ENCODE measurements around the gene EVI5L. TPM values are rescaled to one million over a fixed set of nuclear protein-coding genes. Genes with fewer than 3 reads are reported as not detected.

EVI5L gene
- total and polyA plus RNA-seq, 2 of the 8 experiments (the other 6 are each of a cell fraction or from before 2014, with no cell fraction given): 7.2 to 11.0 TPM

GRCh38 chr19:7845390-7846154 is 15.6 kb downstream of the EVI5L start:
- TF ChIP-seq NANOG (IDR thresholded peaks at IDR 0.05; ENCODE audit: insufficient read depth, low read depth, low read length, poor library complexity, severe bottlenecking) (no peak), SUZ12 (IDR thresholded peaks at IDR 0.05; ENCODE audit: low read length) (no peak), CHD2 (IDR thresholded peaks at IDR 0.05; ENCODE audit: low read length) (no peak), YY1 (IDR thresholded peaks at IDR 0.05; ENCODE audit: low read depth, low read length) (no peak), E2F6 (IDR thresholded peaks at IDR 0.05) (no peak), KDM1A (IDR thresholded peaks at IDR 0.05; ENCODE audit: borderline replicate concordance, low read length) (no peak), CTCF (IDR thresholded peaks at IDR 0.05; ENCODE audit: control extremely low read depth in 1 of 3, insufficient read depth in 1 of 3, low read depth in 1 of 3, low read length in 3 of 3) (no peak)
- Histone ChIP-seq H2BK5ac (ENCODE audit: low read depth, low read length) (no peak overlapping the region), H3K79me1 (ENCODE audit: low read depth, low read length) (no peaks in the 10 kb centered on the region), H3K14ac (ENCODE audit: insufficient read length) (no peak overlapping the region), H2BK120ac (replicated peaks; ENCODE audit: low read depth, low read length) (no peak overlapping the region), H3K23ac (ENCODE audit: insufficient read length) (no peak overlapping the region), H3K9ac (replicated peaks in 1 of 4; ENCODE audit: extremely low read depth in 1 of 4, low read depth in 3 of 4, low read length in 3 of 4) (no peak overlapping the region), H3K4ac (replicated peaks; ENCODE audit: insufficient read length, low read depth, low read length) (no peak overlapping the region), H4K5ac (ENCODE audit: insufficient read length, low read depth, low read length) (no peak overlapping the region), H2BK20ac (ENCODE audit: low read length) (no peak overlapping the region), H3K27me3 (replicated peaks in 1 of 4; ENCODE audit: control insufficient read depth in 3 of 4, extremely low read depth in 1 of 4, insufficient read depth in 3 of 4, low read length in 3 of 4) (no peaks in the 10 kb centered on the region; a peak in 1 of 7 replicates), H3K4me1 (replicated peaks in 1 of 4; ENCODE audit: control insufficient read depth in 3 of 4, insufficient read depth in 4 of 4, low read length in 3 of 4) (no peaks in the 10 kb centered on the region), H3K79me2 (ENCODE audit: control insufficient read depth in 1 of 2, insufficient read depth in 2 of 2, low read length in 2 of 2) (peaks cover 0 to 7% of the 10 kb centered on the region in 2 experiments; a peak in 2 of 4 replicates), H3K18ac (ENCODE audit: extremely low read depth, low read length) (no peak overlapping the region), H3K4me2 (ENCODE audit: insufficient read depth in 1 of 2, low read depth in 2 of 2, low read length in 2 of 2) (no peak overlapping the region), H2BK15ac (ENCODE audit: low read length) (no peak overlapping the region), H3K27ac (ENCODE audit: low read depth, low read length) (no peak overlapping the region), H2AK5ac (ENCODE audit: low read depth, low read length) (no peak overlapping the region), H2BK12ac (ENCODE audit: low read depth, low read length) (no peak overlapping the region), H4K8ac (ENCODE audit: extremely low read depth, insufficient read depth, low read length) (no peak overlapping the region), H4K91ac (replicated peaks; ENCODE audit: insufficient read length, low read length) (no peak overlapping the region), H3K56ac (replicated peaks; ENCODE audit: insufficient read length, low read depth, low read length) (no peak overlapping the region), H4K20me1 (replicated peaks in 1 of 2; ENCODE audit: control insufficient read depth in 1 of 2, insufficient read depth in 2 of 2, low read length in 2 of 2) (peaks cover 0 to 21% of the 10 kb centered on the region in 2 experiments), H3K9me3 (ENCODE audit: insufficient read depth in 2 of 2, low read depth in 1 of 2, low read length in 1 of 2) (peaks cover 0 to 14% of the 10 kb centered on the region in 2 experiments; a peak in 2 of 4 replicates), H2AFZ (ENCODE audit: low read length) (no peak overlapping the region), H3K36me3 (ENCODE audit: control insufficient read depth in 2 of 4, insufficient read depth in 4 of 4, low read length in 3 of 4) (no peaks in the 10 kb centered on the region; a peak in 1 of 8 replicates), H3K4me3 (ENCODE audit: extremely low read depth in 1 of 4, insufficient read depth in 2 of 4, low read depth in 3 of 4, low read length in 4 of 4) (no peak overlapping the region), H3K23me2 (ENCODE audit: low read depth, low read length) (peaks cover 17% of the 10 kb centered on the region)
- no peak for DNase-seq (ENCODE audit: low read depth in 1 of 2, low spot score in 2 of 2)
- WGBS, 2 experiments (ENCODE audit: extremely low coverage in 1 of 2, insufficient coverage in 1 of 2, insufficient read length in 1 of 2, insufficient replicate concordance in 2 of 2, low coverage in 1 of 2, low lambda C conversion rate in 2 of 2, missing lambda C conversion rate in 1 of 2): 81% methylated on average over 20 of the region's 20 CpGs; no CpG with 5 or more reads in 1 of the 2 experiments
- no peak for FAIRE-seq
- ChIA-PET CTCF (ENCODE audit: partially characterized antibody) (interaction anchor here (1.3 to 1.5 kb wide), 3 partner anchors 12 to 13 kb away, joined by 3 read pairs; no protein-coding TSS in a partner anchor), POLR2A (ENCODE audit: partially characterized antibody) (interaction anchor here (0.6 to 1.2 kb wide), 2 partner anchors 11 to 46 kb away, joined by 3 read pairs; no protein-coding TSS in a partner anchor)
